HEK293T (cell line): Measurements from ENCODE around the gene TWNK.

Experiments used
- BHLHE40 ChIP-seq: fragments of 450-650 bp; IDR thresholded peaks from 2 replicates; pipeline ENCODE4 v1.6.1; 2016; ENCODE audit warnings: mild to moderate bottlenecking, moderate library complexity, borderline replicate concordance
- FOXA1 ChIP-seq: fragments of 450-650 bp; IDR thresholded peaks from 2 replicates; pipeline ENCODE4 v1.6.1; 2016; ENCODE audit warnings: mild to moderate bottlenecking
- FOXM1 ChIP-seq: fragments of 450-650 bp; IDR thresholded peaks from 2 replicates; pipeline ENCODE4 v1.6.1; 2017; ENCODE audit warnings: mild to moderate bottlenecking, borderline replicate concordance

GRCh38 chr10:100962351-100963080 is 24.8 kb upstream of the TWNK start:
- TF ChIP-seq BHLHE40: no peak
- TF ChIP-seq FOXA1: no peak
- TF ChIP-seq FOXM1: no peak
